Measurements from ENCODE around the gene PAFAH1B2. TPM values are rescaled to one million over a fixed set of nuclear protein-coding genes. Genes with fewer than 3 reads are reported as not detected.

PAFAH1B2 gene
- total and polyA plus RNA-seq, 7 experiments from 2014 or later = 13.6 to 62.0 (median 53.6) TPM

DNA sequence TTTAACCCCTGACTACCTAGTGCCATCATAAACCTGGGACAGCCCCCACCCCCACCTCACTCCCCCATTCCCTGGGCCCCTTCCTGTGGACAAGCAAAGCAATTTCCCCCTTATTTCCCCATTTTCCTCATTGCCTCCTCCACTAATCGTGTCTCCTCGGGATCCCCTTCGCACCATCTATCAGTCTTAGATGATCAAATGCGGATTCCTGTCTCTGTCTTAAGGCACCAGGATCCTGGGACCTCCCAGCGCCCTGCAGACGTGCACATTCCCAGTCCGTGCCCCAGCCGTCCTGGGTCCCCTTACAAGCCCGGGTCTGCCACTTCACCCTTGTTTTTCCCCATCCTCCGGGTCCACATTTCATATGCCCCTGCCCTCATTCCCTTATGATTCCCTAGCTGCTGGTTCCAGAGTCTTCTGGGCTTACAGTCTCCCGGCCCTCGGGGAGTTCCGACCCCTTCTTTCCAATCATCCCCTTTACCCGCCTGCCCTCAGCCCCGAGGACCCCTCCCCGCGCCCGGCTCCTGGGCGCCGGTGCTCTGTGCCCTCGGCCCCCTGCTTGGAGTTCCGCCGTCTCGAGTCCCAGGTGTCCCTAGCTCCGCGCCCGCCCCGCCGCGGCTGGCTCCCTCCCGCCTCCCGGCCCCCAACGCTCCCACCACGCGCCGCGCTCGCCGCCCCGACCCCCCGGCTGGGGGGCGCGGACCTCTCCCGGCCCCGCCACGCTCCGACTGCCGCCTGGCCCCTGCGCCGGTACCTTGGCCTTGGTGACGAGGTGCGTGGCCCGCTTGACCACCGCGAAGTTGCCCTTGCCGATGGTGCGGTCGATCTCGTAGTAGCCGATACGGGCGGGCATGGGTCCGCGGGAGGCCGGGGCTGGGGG is 46.5 kb upstream of the PAFAH1B2 start:
- Mint-ChIP-seq H3K27ac (peak overlapping the region; percentile 82 to 99 (median 96)), H3K4me1 (peaks cover 35 to 67% (median 59%) of the 10 kb centered on the region in 7 donors), H3K9me3 (peaks cover 0 to 5% (median 0%) of the 10 kb centered on the region in 11 donors), H3K27me3 (peaks cover 0 to 3% (median 0%) of the 10 kb centered on the region in 5 donors), H3K36me3 (peaks cover 0 to 5% (median 1%) of the 10 kb centered on the region in 5 donors), H3K4me3 (peak overlapping the region; percentile 91 to 97 (median 95))
- H3K4me1 ChIP-seq (ENCODE audit: control insufficient read depth in 2 of 2, insufficient read depth in 2 of 2, low read length in 2 of 2) = peaks cover 29 to 35% of the 10 kb centered on the region in 2 donors
- H3K36me3 ChIP-seq (ENCODE audit: control insufficient read depth in 2 of 3, insufficient read depth in 3 of 3, low read length in 3 of 3) = no peaks in the 10 kb centered on the region
- peak in 5 of 9 donors; percentile 23 to 60 (median 28) for DNase-seq
- no peaks in the 10 kb centered on the region for H3K9me3 ChIP-seq (ENCODE audit: control insufficient read depth in 2 of 3, low read length in 3 of 3)
- intact Hi-C loops (cut with micrococcal nuclease) = loop anchor here (1.0 to 5.0 kb wide), 14 partner anchors 15 to 325 kb away; partner anchors contain the start of genes PAFAH1B2 (in 2 of the 2), APOA1 (in 1 of the 2), BUD13 (in 1 of the 2) and CEP164 (in 1 of the 2)
- ChIA-PET POLR2A (interaction anchor here (0.6 to 3.9 kb wide), 14 partner anchors 8 to 310 kb away, joined by 3 to 40 read pairs (median 3); partner anchors contain the start of genes APOA1 and ZPR1), CTCF (interaction anchor here (0.8 to 1.8 kb wide), 6 partner anchors 9 to 262 kb away, joined by 3 to 7 read pairs (median 4); no protein-coding TSS in a partner anchor)
- no peaks in the 10 kb centered on the region for H3K27me3 ChIP-seq (ENCODE audit: control insufficient read depth in 2 of 2, insufficient read depth in 2 of 2, low read length in 2 of 2)
- peak overlapping the region; percentile 99 for H3K27ac ChIP-seq (ENCODE audit: low read depth, low read length)
- peak; percentile 0 for ATAC-seq
- H3K4me3 ChIP-seq (ENCODE audit: low read length) = peak overlapping the region; percentile 68

DNA sequence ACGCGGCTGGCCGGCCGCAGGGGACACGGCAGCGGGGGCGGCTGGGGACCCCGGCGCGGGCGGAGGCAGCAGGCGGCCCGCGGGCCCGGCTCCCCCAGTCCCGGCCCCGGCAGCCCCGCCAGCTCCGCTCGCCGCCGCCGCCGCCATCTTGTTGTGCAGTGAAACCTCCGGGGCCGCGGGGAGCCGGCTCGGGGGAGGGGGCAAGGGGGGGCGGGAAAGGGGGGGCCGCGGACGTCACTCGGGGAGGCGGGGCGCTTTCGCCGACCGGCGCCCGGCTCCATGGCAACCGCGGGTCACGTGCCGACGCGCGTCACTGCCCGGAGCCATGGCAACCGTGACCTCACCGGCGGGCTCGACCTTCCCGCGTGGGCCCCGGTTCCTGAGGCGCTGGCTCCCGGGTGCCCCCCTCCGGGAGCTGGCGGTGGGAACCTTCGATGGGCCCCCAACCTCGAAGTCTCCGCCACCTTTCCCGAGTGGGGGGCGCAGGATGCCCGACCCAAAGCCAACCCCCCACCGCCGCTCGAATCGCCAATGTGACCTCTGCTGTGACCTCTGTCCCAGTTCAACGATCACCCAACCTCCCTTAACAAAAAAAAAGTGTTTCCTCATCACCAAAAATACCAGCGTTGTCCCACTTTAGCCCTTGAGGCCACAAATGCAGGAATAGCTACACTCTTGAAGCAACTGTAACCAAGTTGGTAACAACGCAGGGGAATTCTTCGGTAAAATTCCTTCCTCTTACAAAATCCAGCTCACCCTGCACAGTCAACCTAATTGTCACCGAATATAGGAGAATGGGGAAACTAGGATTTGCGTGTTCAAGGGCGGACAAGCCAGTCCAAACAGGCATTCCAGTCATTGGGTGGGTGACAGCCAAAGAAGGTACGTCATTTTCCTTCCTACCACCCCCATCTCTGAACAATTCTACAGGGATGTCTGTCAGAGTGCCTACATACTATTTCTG is 45.5 kb upstream of the PAFAH1B2 start, which contains the start of gene SIK3:
Gene SIK3 (minus strand): TSS at position 160 of the 964 bp plus-strand sequence. CDS start 13 bp downstream, at position 147.
- H3K4me3 Mint-ChIP-seq = peak within 1 kb of the TSS; percentile 91 to 97 (median 95)
- peak within 1 kb of the TSS; percentile 68 for H3K4me3 ChIP-seq (ENCODE audit: low read length)
- peak; percentile 90 to 94 (median 91) for DNase-seq
- H3K36me3 ChIP-seq (ENCODE audit: control insufficient read depth in 2 of 3, insufficient read depth in 3 of 3, low read length in 3 of 3) = no peaks in the 10 kb centered on the region
- CTCF ChIA-PET = interaction anchor here (0.6 to 1.8 kb wide), 9 partner anchors 58 to 1514 kb away, joined by 3 to 10 read pairs (median 4); partner anchors contain the start of gene APOA5
- peaks cover 27 to 29% of the 10 kb centered on the region in 2 donors for H3K4me1 ChIP-seq (ENCODE audit: control insufficient read depth in 2 of 2, insufficient read depth in 2 of 2, low read length in 2 of 2)
- POLR2A ChIA-PET = interaction anchor here (0.6 to 3.9 kb wide), 17 partner anchors 8 to 326 kb away, joined by 3 to 40 read pairs (median 3); partner anchors contain the start of genes APOA5, BUD13 and ZPR1
- no peaks in the 10 kb centered on the region for H3K9me3 ChIP-seq (ENCODE audit: control insufficient read depth in 2 of 3, low read length in 3 of 3)
- H3K4me1 Mint-ChIP-seq = peaks cover 30 to 59% (median 50%) of the 10 kb centered on the region in 7 donors
- no peaks in the 10 kb centered on the region for H3K27me3 ChIP-seq (ENCODE audit: control insufficient read depth in 2 of 2, insufficient read depth in 2 of 2, low read length in 2 of 2)
- peaks cover 0 to 3% (median 0%) of the 10 kb centered on the region in 5 donors for H3K27me3 Mint-ChIP-seq
- H3K27ac Mint-ChIP-seq = peak within 1 kb of the TSS; percentile 95 to 100 (median 98)
- ATAC-seq = peak; percentile 89
- H3K27ac ChIP-seq (ENCODE audit: low read depth, low read length) = peak within 1 kb of the TSS; percentile 99
- intact Hi-C loops (cut with micrococcal nuclease) = loop anchor here (1.0 to 5.0 kb wide), 11 partner anchors 44 to 326 kb away; partner anchors contain the start of genes PAFAH1B2 (in 2 of the 2), APOA1 (in 1 of the 2), BUD13 (in 1 of the 2) and ZPR1 (in 1 of the 2)
- peaks cover 0 to 5% (median 0%) of the 10 kb centered on the region in 11 donors for H3K9me3 Mint-ChIP-seq
- peaks cover 0 to 4% (median 0%) of the 10 kb centered on the region in 5 donors for H3K36me3 Mint-ChIP-seq

DNA sequence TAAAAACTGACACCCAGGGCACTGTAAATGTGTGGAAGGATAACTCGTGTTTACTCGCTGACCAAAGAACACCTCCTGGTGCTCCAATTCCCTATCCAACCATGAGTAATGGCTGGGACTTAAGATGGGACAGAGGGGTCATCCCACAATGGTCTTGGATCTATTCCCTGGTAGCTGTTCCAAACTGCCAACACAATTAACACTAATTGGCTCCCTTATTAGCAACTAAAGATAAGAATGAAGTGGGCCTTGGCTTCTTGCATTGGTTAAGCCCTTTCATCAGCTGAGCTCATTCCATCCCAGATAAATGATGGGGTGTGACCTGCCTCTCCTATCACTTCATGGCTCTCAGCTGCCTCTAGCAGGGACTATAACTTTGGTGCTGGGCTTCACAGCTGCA is 44.4 kb upstream of the PAFAH1B2 start:
- H3K4me3 Mint-ChIP-seq = peak overlapping the region; percentile 58 to 95 (median 93)
- Histone ChIP-seq H3K27me3 (ENCODE audit: control insufficient read depth in 2 of 2, insufficient read depth in 2 of 2, low read length in 2 of 2) (no peaks in the 10 kb centered on the region), H3K4me1 (ENCODE audit: control insufficient read depth in 2 of 2, insufficient read depth in 2 of 2, low read length in 2 of 2) (peaks cover 18 to 29% of the 10 kb centered on the region in 2 donors), H3K36me3 (ENCODE audit: control insufficient read depth in 2 of 3, insufficient read depth in 3 of 3, low read length in 3 of 3) (no peaks in the 10 kb centered on the region), H3K9me3 (ENCODE audit: control insufficient read depth in 2 of 3, low read length in 3 of 3) (no peaks in the 10 kb centered on the region), H3K4me3 (ENCODE audit: low read length) (no peak overlapping the region), H3K27ac (ENCODE audit: low read depth, low read length) (peak overlapping the region; percentile 94)
- DNase-seq (no peak), ATAC-seq (no peak)
- peaks cover 0 to 4% (median 0%) of the 10 kb centered on the region in 5 donors for H3K36me3 Mint-ChIP-seq
- peaks cover 0 to 3% (median 0%) of the 10 kb centered on the region in 5 donors for H3K27me3 Mint-ChIP-seq
- peaks cover 25 to 47% (median 38%) of the 10 kb centered on the region in 7 donors for H3K4me1 Mint-ChIP-seq
- H3K27ac Mint-ChIP-seq = peak overlapping the region; percentile 93 to 100 (median 98)
- intact Hi-C loops (cut with micrococcal nuclease) = loop anchor here (2.0 to 5.0 kb wide), 5 partner anchors 43 to 327 kb away; partner anchors contain the start of genes APOA1 (in 1 of the 2), BUD13 (in 1 of the 2) and PAFAH1B2 (in 1 of the 2)
- H3K9me3 Mint-ChIP-seq = peaks cover 0 to 5% (median 0%) of the 10 kb centered on the region in 11 donors
- ChIA-PET CTCF (interaction anchor here (0.7 to 1.7 kb wide), 3 partner anchors 174 to 220 kb away, joined by 3 to 10 read pairs (median 4); no protein-coding TSS in a partner anchor), POLR2A (interaction anchor here (1.4 to 3.9 kb wide), 4 partner anchors 9 to 327 kb away, joined by 4 to 40 read pairs (median 6); partner anchors contain the start of gene BUD13)

DNA sequence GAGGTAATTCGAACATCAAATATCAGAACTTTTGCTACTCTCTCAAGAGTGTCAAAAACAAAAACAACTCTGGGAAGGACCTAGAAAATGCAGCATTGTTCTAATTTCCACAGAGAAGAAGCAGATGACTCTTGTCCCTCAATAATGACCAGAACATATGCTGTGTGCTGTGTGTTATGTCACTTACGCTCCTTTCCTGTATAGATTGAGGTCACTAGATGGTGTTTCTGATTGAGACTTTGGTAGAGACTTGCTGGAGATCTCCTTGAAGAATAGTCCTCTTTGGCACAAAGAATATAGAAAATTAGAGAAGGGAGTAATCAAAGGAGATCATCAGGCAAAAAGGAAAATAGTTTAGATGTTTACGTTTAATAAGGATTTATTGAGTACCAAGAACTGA is 43.5 kb upstream of the PAFAH1B2 start:
- Mint-ChIP-seq H3K36me3 (peaks cover 0 to 4% (median 0%) of the 10 kb centered on the region in 5 donors), H3K4me1 (peaks cover 17 to 39% (median 30%) of the 10 kb centered on the region in 7 donors), H3K4me3 (peak overlapping the region in 2 of 10 donors; percentile 37 to 44), H3K27ac (peak overlapping the region in 8 of 9 donors; percentile 32 to 100 (median 96)), H3K27me3 (peaks cover 0 to 3% (median 0%) of the 10 kb centered on the region in 5 donors), H3K9me3 (peaks cover 0 to 5% (median 0%) of the 10 kb centered on the region in 11 donors)
- intact Hi-C loops (cut with micrococcal nuclease) = no loop called here
- no peaks in the 10 kb centered on the region for H3K36me3 ChIP-seq (ENCODE audit: control insufficient read depth in 2 of 3, insufficient read depth in 3 of 3, low read length in 3 of 3)
- no peak overlapping the region for H3K27ac ChIP-seq (ENCODE audit: low read depth, low read length)
- POLR2A ChIA-PET = no interaction called here
- no peaks in the 10 kb centered on the region for H3K27me3 ChIP-seq (ENCODE audit: control insufficient read depth in 2 of 2, insufficient read depth in 2 of 2, low read length in 2 of 2)
- DNase-seq = no peak
- H3K4me1 ChIP-seq (ENCODE audit: control insufficient read depth in 2 of 2, insufficient read depth in 2 of 2, low read length in 2 of 2) = peaks cover 14 to 20% of the 10 kb centered on the region in 2 donors
- no peak for ATAC-seq
- H3K4me3 ChIP-seq (ENCODE audit: low read length) = no peak overlapping the region
- CTCF ChIA-PET = interaction anchor here (0.6 to 1.7 kb wide), 2 partner anchors 111 to 221 kb away, joined by 4 to 10 read pairs; no protein-coding TSS in a partner anchor
- no peaks in the 10 kb centered on the region for H3K9me3 ChIP-seq (ENCODE audit: control insufficient read depth in 2 of 3, low read length in 3 of 3)

DNA sequence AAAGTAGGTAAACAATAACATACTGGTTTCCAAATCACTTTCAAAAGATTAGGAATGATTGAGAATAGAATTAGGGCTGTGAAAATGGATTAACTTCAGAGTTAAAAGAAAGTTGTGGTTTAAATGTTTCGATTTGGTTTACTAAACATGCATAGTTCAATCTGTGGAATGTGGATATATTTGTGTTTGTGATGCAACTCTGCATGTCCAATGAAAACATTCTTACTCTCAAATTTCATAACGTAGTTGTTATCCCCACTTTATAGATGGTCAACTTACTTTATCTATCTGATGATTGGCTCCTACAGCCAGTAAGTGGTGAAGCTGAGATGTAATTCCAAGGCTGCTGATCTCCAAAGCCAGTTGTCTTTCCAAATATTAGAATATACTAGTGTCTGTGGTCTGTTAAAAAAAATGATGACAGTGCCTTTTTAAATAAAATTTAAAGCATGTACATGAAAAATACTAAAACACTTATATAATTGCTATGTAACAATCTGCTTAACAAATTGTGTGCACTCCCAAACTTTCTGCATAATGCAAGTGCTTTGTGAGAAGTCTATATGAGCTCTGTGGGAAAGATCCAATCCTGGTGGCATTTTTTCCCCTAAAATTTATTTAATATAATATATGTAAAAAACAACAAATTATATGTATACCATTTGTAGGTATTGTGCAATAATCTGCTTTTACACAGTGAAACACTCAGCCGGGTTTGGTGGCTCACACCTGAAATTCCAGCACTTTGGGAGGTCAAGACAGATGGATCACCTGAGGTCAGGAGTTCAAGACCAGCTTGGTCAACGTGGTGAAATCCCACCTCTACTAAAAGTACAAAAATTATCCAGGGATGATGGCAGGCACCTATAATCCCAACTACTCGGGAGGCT is 36.1 kb upstream of the PAFAH1B2 start:
- H3K36me3 ChIP-seq (ENCODE audit: control insufficient read depth in 2 of 3, insufficient read depth in 3 of 3, low read length in 3 of 3) = no peaks in the 10 kb centered on the region
- DNase-seq (no peak), ATAC-seq (no peak)
- intact Hi-C loops (cut with micrococcal nuclease) = loop anchor here in 1 of 2 donors (2.0 kb wide), 1 partner anchor 119 kb away; no protein-coding TSS in a partner anchor
- Mint-ChIP-seq H3K27me3 (peaks cover 0 to 5% (median 0%) of the 10 kb centered on the region in 5 donors), H3K27ac (no peak overlapping the region), H3K4me3 (no peak overlapping the region), H3K9me3 (peaks cover 0 to 4% (median 0%) of the 10 kb centered on the region in 11 donors), H3K36me3 (no peaks in the 10 kb centered on the region), H3K4me1 (peaks cover 0 to 5% (median 0%) of the 10 kb centered on the region in 7 donors)
- POLR2A ChIA-PET = no interaction called here
- no peak overlapping the region for H3K27ac ChIP-seq (ENCODE audit: low read depth, low read length)
- CTCF ChIA-PET = interaction anchor here (0.6 to 2.1 kb wide), 5 partner anchors 34 to 314 kb away, joined by 3 to 11 read pairs (median 3); no protein-coding TSS in a partner anchor
- no peaks in the 10 kb centered on the region for H3K9me3 ChIP-seq (ENCODE audit: control insufficient read depth in 2 of 3, low read length in 3 of 3)
- H3K27me3 ChIP-seq (ENCODE audit: control insufficient read depth in 2 of 2, insufficient read depth in 2 of 2, low read length in 2 of 2) = no peaks in the 10 kb centered on the region
- no peaks in the 10 kb centered on the region for H3K4me1 ChIP-seq (ENCODE audit: control insufficient read depth in 2 of 2, insufficient read depth in 2 of 2, low read length in 2 of 2)
- no peak overlapping the region for H3K4me3 ChIP-seq (ENCODE audit: low read length)

Data from naive thymus-derived CD4-positive, alpha-beta T cell (primary cell).